Measurements from ENCODE around the gene LDB2. TPM values are rescaled to one million over a fixed set of nuclear protein-coding genes. Genes with fewer than 3 reads are reported as not detected.

LDB2 gene
- total RNA-seq, 1 experiment from 2014 or later = not detected

DNA sequence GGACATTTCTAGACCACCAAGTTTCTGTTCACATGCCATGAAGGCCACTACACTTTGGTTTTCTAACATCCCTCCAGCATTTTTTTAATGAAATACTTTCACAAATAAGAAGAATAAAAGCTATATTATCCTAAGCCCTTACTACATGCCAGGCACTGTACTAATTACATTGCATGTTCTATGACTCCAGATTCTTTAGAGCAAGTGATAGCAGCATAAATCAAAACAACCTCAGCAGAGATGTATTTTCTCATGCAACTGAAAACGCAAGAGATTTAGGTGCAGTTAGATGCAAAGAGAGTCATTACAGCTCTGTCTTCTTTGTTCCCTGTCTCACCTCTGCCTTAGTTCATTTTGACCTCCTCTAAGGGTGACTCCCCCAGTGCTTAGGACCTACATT, 230.0 kb downstream of the LDB2 start:
- H3K27ac Mint-ChIP-seq (ENCODE audit: unreplicated experiment) = no peak overlapping the region
- intact Hi-C loops (cut with micrococcal nuclease; ENCODE audit: unreplicated experiment) = no loop called here
- no TSS peak for BruUV-seq (replicated peaks)
- DNase-seq = no peak
- CTCF ChIA-PET = no interaction called here
- TF ChIP-seq, protein P1, sequence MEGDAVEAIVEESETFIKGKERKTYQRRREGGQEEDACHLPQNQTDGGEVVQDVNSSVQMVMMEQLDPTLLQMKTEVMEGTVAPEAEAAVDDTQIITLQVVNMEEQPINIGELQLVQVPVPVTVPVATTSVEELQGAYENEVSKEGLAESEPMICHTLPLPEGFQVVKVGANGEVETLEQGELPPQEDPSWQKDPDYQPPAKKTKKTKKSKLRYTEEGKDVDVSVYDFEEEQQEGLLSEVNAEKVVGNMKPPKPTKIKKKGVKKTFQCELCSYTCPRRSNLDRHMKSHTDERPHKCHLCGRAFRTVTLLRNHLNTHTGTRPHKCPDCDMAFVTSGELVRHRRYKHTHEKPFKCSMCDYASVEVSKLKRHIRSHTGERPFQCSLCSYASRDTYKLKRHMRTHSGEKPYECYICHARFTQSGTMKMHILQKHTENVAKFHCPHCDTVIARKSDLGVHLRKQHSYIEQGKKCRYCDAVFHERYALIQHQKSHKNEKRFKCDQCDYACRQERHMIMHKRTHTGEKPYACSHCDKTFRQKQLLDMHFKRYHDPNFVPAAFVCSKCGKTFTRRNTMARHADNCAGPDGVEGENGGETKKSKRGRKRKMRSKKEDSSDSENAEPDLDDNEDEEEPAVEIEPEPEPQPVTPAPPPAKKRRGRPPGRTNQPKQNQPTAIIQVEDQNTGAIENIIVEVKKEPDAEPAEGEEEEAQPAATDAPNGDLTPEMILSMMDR (IDR thresholded peaks at IDR 0.05; ENCODE audit: unreplicated experiment) = no peak
- no peaks in the 10 kb centered on the region for H3K9me3 Mint-ChIP-seq (ENCODE audit: low read depth, unreplicated experiment)
- no peaks in the 10 kb centered on the region for H3K36me3 Mint-ChIP-seq (ENCODE audit: insufficient read depth, unreplicated experiment)
- H3K27me3 Mint-ChIP-seq (ENCODE audit: unreplicated experiment) = no peaks in the 10 kb centered on the region
- H3K4me1 Mint-ChIP-seq (ENCODE audit: low read depth, unreplicated experiment) = no peaks in the 10 kb centered on the region
- H3K4me3 Mint-ChIP-seq (ENCODE audit: low read depth, unreplicated experiment) = no peak overlapping the region

DNA sequence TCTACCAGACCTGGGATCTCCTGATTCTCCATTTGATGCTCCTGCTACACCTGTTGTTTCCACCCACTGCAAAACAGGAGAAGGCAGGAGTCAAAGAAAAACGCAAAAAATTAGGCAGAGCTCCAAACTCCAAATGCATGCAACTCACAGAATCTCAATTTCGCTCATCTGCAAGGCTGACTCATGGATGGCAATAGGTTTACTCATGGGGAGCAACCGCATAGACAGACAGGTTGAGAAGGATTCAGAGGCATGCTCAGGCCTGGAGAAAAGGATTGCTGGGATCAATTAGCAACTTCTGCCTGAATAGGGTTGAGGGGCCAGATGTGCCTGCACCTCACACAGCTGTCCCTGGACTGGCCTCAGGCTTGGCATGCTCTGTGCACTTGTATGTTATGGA, 231.0 kb downstream of the LDB2 start:
- CTCF ChIA-PET = no interaction called here
- intact Hi-C loops (cut with micrococcal nuclease; ENCODE audit: unreplicated experiment) = no loop called here
- TF ChIP-seq, protein P1 (IDR thresholded peaks at IDR 0.05; ENCODE audit: unreplicated experiment) = no peak
- no peak for DNase-seq
- H3K4me1 Mint-ChIP-seq (ENCODE audit: low read depth, unreplicated experiment) = no peaks in the 10 kb centered on the region
- H3K4me3 Mint-ChIP-seq (ENCODE audit: low read depth, unreplicated experiment) = no peak overlapping the region
- H3K27me3 Mint-ChIP-seq (ENCODE audit: unreplicated experiment) = no peaks in the 10 kb centered on the region
- H3K27ac Mint-ChIP-seq (ENCODE audit: unreplicated experiment) = no peak overlapping the region
- H3K9me3 Mint-ChIP-seq (ENCODE audit: low read depth, unreplicated experiment) = no peaks in the 10 kb centered on the region
- no peaks in the 10 kb centered on the region for H3K36me3 Mint-ChIP-seq (ENCODE audit: insufficient read depth, unreplicated experiment)
- BruUV-seq (replicated peaks) = no TSS peak

DNA sequence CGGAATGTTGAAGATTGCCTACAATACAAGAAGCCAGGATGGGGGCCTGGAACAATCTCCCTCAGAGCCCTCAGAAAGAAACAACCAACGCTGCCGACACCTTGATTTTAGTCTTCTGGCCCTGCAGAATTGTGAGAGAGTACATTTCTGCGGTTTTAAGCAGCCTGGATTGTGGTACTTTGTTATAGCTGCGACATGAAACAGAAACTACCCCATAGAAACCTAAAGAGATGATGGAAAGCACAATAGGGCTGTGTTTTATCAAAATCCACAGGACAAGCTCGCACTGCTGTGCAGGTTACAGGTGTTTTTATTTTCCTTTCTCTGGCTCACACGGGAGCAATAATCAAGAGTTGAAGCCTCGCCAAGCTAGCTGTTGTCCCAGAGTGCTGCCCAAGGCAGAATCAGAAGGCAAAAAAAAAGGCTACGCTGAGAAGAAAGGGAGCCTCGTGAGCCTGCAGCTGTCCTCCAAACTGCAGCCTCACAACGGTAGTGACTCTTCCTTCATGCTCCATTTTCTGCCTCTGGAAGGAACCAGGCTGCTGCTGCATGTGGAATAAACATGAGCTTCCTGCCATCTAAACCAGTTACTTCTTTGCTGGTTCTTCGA, 232.4 kb downstream of the LDB2 start:
- TF ChIP-seq, protein P1 (IDR thresholded peaks at IDR 0.05; ENCODE audit: unreplicated experiment) = no peak
- intact Hi-C loops (cut with micrococcal nuclease; ENCODE audit: unreplicated experiment) = no loop called here
- CTCF ChIA-PET = no interaction called here
- DNase-seq = no peak
- no peak overlapping the region for H3K27ac Mint-ChIP-seq (ENCODE audit: unreplicated experiment)
- H3K36me3 Mint-ChIP-seq (ENCODE audit: insufficient read depth, unreplicated experiment) = no peaks in the 10 kb centered on the region
- no peaks in the 10 kb centered on the region for H3K27me3 Mint-ChIP-seq (ENCODE audit: unreplicated experiment)
- no peaks in the 10 kb centered on the region for H3K4me1 Mint-ChIP-seq (ENCODE audit: low read depth, unreplicated experiment)
- no peaks in the 10 kb centered on the region for H3K9me3 Mint-ChIP-seq (ENCODE audit: low read depth, unreplicated experiment)
- H3K4me3 Mint-ChIP-seq (ENCODE audit: low read depth, unreplicated experiment) = no peak overlapping the region
- no TSS peak for BruUV-seq (replicated peaks)

DNA sequence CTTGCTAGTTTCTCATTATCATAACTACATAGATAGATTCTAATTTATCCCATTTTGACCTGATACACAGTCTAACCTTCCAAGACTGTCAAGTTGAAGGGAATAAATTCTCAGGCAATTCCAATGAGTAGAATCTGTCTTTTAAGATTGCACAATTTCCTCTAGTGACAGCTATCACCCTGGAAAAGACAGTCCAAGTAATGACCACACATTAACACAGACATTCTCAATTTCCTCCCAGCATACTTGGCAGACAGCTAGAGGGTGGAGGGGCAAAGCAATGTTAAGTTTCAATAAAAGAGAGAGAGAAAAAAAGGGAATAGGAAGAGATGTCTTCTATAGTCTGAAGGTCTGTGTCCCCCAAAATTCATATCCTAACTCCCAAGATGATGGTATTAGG, 234.7 kb downstream of the LDB2 start:
- Mint-ChIP-seq H3K27me3 (ENCODE audit: unreplicated experiment) (no peaks in the 10 kb centered on the region), H3K4me3 (ENCODE audit: low read depth, unreplicated experiment) (no peak overlapping the region), H3K4me1 (ENCODE audit: low read depth, unreplicated experiment) (no peaks in the 10 kb centered on the region), H3K36me3 (ENCODE audit: insufficient read depth, unreplicated experiment) (no peaks in the 10 kb centered on the region), H3K9me3 (ENCODE audit: low read depth, unreplicated experiment) (no peaks in the 10 kb centered on the region), H3K27ac (ENCODE audit: unreplicated experiment) (no peak overlapping the region)
- CTCF ChIA-PET = no interaction called here
- intact Hi-C loops (cut with micrococcal nuclease; ENCODE audit: unreplicated experiment) = no loop called here
- DNase-seq = no peak
- TF ChIP-seq, protein P1 (IDR thresholded peaks at IDR 0.05; ENCODE audit: unreplicated experiment) = no peak
- BruUV-seq (replicated peaks) = no TSS peak

All from Calu3 (cell line).